Measurements from ENCODE around the gene TXK. TPM values are rescaled to one million over a fixed set of nuclear protein-coding genes. Genes with fewer than 3 reads are reported as not detected.

TXK gene
- total RNA-seq, 4 donors from 2014 or later: 0.81 to 3.4 (median 2.2) TPM

- DNase-seq (ENCODE audit: low spot score in 2 of 2): no peak
- TF ChIP-seq CTCF (IDR thresholded peaks at IDR 0.05) (no peak), POLR2A (IDR thresholded peaks at IDR 0.05) (no peak)
- 62 to 63% methylated on average over 4 of the region's 4 CpGs for WGBS, 2 donors
- no peak overlapping the region for H3K4me3 ChIP-seq (ENCODE audit: low read depth, poor library complexity, severe bottlenecking)
- intact Hi-C loops (cut with DNase I; ENCODE audit: low total_unique reads): no loop called here
These were observed 28.1 kb upstream of the TXK start for GRCh38 chr4:48162162-48162561.

- intact Hi-C loops (cut with DNase I; ENCODE audit: low total_unique reads): no loop called here
- H3K4me3 ChIP-seq (ENCODE audit: low read depth, poor library complexity, severe bottlenecking): no peak overlapping the region
- DNase-seq (ENCODE audit: low spot score in 2 of 2): no peak
- TF ChIP-seq POLR2A (IDR thresholded peaks at IDR 0.05) (no peak), CTCF (IDR thresholded peaks at IDR 0.05) (no peak)
- 64 to 88% methylated on average over 3 of the region's 3 CpGs for WGBS, 2 donors
These were observed 23.2 kb upstream of the TXK start for GRCh38 chr4:48157271-48157670.

GRCh38 chr4:48156423-48156822, 22.4 kb upstream of the TXK start:
- intact Hi-C loops (cut with DNase I; ENCODE audit: low total_unique reads): no loop called here
- 51 to 69% methylated on average over 1 of the region's 1 CpG for WGBS, 2 donors
- no peak for TF ChIP-seq CTCF (IDR thresholded peaks at IDR 0.05)
- no peak for TF ChIP-seq POLR2A (IDR thresholded peaks at IDR 0.05)
- H3K4me3 ChIP-seq (ENCODE audit: low read depth, poor library complexity, severe bottlenecking): no peak overlapping the region
- DNase-seq (ENCODE audit: low spot score in 2 of 2): no peak

- intact Hi-C loops (cut with DNase I; ENCODE audit: low total_unique reads): no loop called here
- WGBS, 2 donors: 81 to 100% methylated on average over 1 of the region's 1 CpG
- DNase-seq (ENCODE audit: low spot score in 2 of 2): no peak
- H3K4me3 ChIP-seq (ENCODE audit: low read depth, poor library complexity, severe bottlenecking): no peak overlapping the region
- TF ChIP-seq CTCF (IDR thresholded peaks at IDR 0.05): no peak
- TF ChIP-seq POLR2A (IDR thresholded peaks at IDR 0.05): no peak
These were observed 19.9 kb upstream of the TXK start for GRCh38 chr4:48153791-48154550.

- TF ChIP-seq POLR2A (IDR thresholded peaks at IDR 0.05) (no peak), CTCF (IDR thresholded peaks at IDR 0.05) (no peak)
- DNase-seq (ENCODE audit: low spot score in 2 of 2): no peak
- H3K4me3 ChIP-seq (ENCODE audit: low read depth, poor library complexity, severe bottlenecking): no peak overlapping the region
- intact Hi-C loops (cut with DNase I; ENCODE audit: low total_unique reads): no loop called here
- WGBS, 2 donors: 97 to 98% methylated on average over 5 of the region's 5 CpGs
These were observed 18.2 kb upstream of the TXK start for GRCh38 chr4:48152259-48152658.

All from lower leg skin (tissue), 4 donors.